SK-N-SH (cell line): ENCODE data around the gene ZNF22. TPM values are rescaled to one million over a fixed set of nuclear protein-coding genes. Genes with fewer than 3 reads are reported as not detected.

Source experiments
- CTCF ChIA-PET: fragments of 300-600, 350-600 bp; formaldehyde crosslinking; extraction: SDS; loops from one replicate; lab custom pipeline; 2021; lab: Yijun Ruan, JAX
- POLR2A ChIA-PET: fragments of 350-600 bp; sonication (Branson Sonifier 250); formaldehyde crosslinking; extraction: SDS; loops from one replicate; lab custom pipeline; 2020; ENCODE audit warnings: antibody characterized with exemption, inconsistent platforms; lab: Yijun Ruan, JAX
- DNase-seq: peaks from one replicate; pipeline ENCODE4 v3.0.0; 2012
- H2AFZ ChIP-seq: fragments of 200-600 bp; sonication (generic); 2 replicates; pipeline ENCODE4 v1.8.1; 2016; ENCODE audit warnings: antibody characterized with exemption, mild to moderate bottlenecking, low read depth
- H3F3A ChIP-seq: fragments of 200-600 bp; sonication (generic); replicated peaks from 2 replicates; pipeline ENCODE3; 2016; ENCODE audit warnings: antibody characterized with exemption, mild to moderate bottlenecking; ENCODE audit not compliant: insufficient read depth
- H3K27ac ChIP-seq, 2 experiments: fragments of 200-500 bp in 1 of 2; fragments of 200-600 bp in 1 of 2; sonication (Bioruptor generic) in 1 of 2; sonication (generic), shearing (Covaris generic) in 1 of 2; 2 replicates each; pipeline versions ENCODE4 v1.5.1 to v1.6.1; 2014 to 2016; ENCODE audit warnings: low read depth in 2 of 2, inconsistent platforms in 1 of 2, low read length in 1 of 2, mild to moderate bottlenecking in 1 of 2, mixed read lengths in 1 of 2
- H3K27me3 ChIP-seq: fragments of 200-600 bp; sonication (generic), shearing (Covaris generic); 2 replicates; pipeline ENCODE4 v1.6.1; 2016; ENCODE audit warnings: mixed run types; ENCODE audit not compliant: insufficient read depth
- H3K36me3 ChIP-seq, 2 experiments: fragments of 200-500 bp in 1 of 2; fragments of 200-600 bp in 1 of 2; sonication (Bioruptor generic) in 1 of 2; sonication (generic) in 1 of 2; replicated peaks in 1 of 2; 2 replicates each; pipeline versions ENCODE3 to v1.5.1; 2014 to 2016; ENCODE audit warnings: low read length in 1 of 2, mild to moderate bottlenecking in 1 of 2; ENCODE audit not compliant: insufficient read depth in 2 of 2, control insufficient read depth in 1 of 2
- H3K4me1 ChIP-seq, 2 experiments: fragments of 200-500 bp in 1 of 2; fragments of 200-600 bp in 1 of 2; sonication (Bioruptor generic) in 1 of 2; sonication (generic), shearing (Covaris generic) in 1 of 2; 2 replicates each; pipeline versions ENCODE4 v1.5.1 to v1.6.1; 2014 to 2016; ENCODE audit warnings: low read depth in 1 of 2, low read length in 1 of 2, mixed run types in 1 of 2; ENCODE audit not compliant: insufficient read depth in 2 of 2, control insufficient read depth in 1 of 2
- H3K4me2 ChIP-seq: fragments of 200-600 bp; sonication (generic), shearing (Covaris generic); 2 replicates; pipeline ENCODE4 v1.6.1; 2017; ENCODE audit warnings: mixed run types
- H3K4me3 ChIP-seq, 2 experiments: fragments of 200-500 bp in 1 of 2; fragments of 200-600 bp in 1 of 2; sonication (Bioruptor generic) in 1 of 2; sonication (generic), shearing (Covaris generic) in 1 of 2; 2 replicates each; pipeline versions ENCODE4 v1.5.1 to v1.8.1; 2014 to 2016; ENCODE audit warnings: low read depth in 2 of 2, inconsistent platforms in 1 of 2, low read length in 1 of 2, mild to moderate bottlenecking in 1 of 2, mixed read lengths in 1 of 2, moderate library complexity in 1 of 2
- H3K79me2 ChIP-seq: fragments of 200-600 bp; sonication (generic); 2 replicates; pipeline ENCODE4 v1.8.1; 2017; ENCODE audit warnings: mild to moderate bottlenecking; ENCODE audit not compliant: insufficient read depth
- H3K9ac ChIP-seq: fragments of 200-600 bp; sonication (generic); 2 replicates; pipeline ENCODE4 v1.6.1; 2017; ENCODE audit warnings: mixed run types
- H3K9me2 ChIP-seq: fragments of 200-600 bp; sonication (generic); 2 replicates; pipeline ENCODE4 v1.6.1; 2017; ENCODE audit warnings: mixed run types
- H3K9me3 ChIP-seq: fragments of 200-600 bp; sonication (generic); 2 replicates; pipeline ENCODE4 v1.6.1; 2017; ENCODE audit warnings: mixed run types, mild to moderate bottlenecking, moderate library complexity
- H4K20me1 ChIP-seq: fragments of 200-600 bp; sonication (generic); 2 replicates; pipeline ENCODE4 v1.6.1; 2017; ENCODE audit warnings: mild to moderate bottlenecking, mixed run types; ENCODE audit not compliant: insufficient read depth
- EP300 ChIP-seq, 2 experiments: IDR thresholded peaks; 2 replicates each; pipeline versions ENCODE4 v1.4.0 to v1.6.1; 2012; ENCODE audit warnings: borderline replicate concordance in 1 of 2, low read depth in 1 of 2, low read length in 1 of 2
- MEF2A ChIP-seq: IDR thresholded peaks from 2 replicates; pipeline ENCODE4 v1.4.0; 2012; ENCODE audit warnings: low read depth, borderline replicate concordance
- RAD21 ChIP-seq: IDR thresholded peaks from 2 replicates; pipeline ENCODE4 v1.6.1; 2012; ENCODE audit warnings: mild to moderate bottlenecking, low read length
- RCOR1 ChIP-seq: fragments of 150-350 bp; IDR thresholded peaks from 2 replicates; pipeline ENCODE4 v1.6.1; 2017; ENCODE audit warnings: antibody characterized with exemption, low read length
- RFX5 ChIP-seq: IDR thresholded peaks from 2 replicates; pipeline ENCODE4 v1.6.1; 2012; ENCODE audit warnings: mild to moderate bottlenecking, improper control_type of control experiment, low read length
- RXRA ChIP-seq: IDR thresholded peaks from 2 replicates; pipeline ENCODE4 v1.4.0; 2012; ENCODE audit warnings: low read depth, mild to moderate bottlenecking, borderline replicate concordance
- SIN3A ChIP-seq: IDR thresholded peaks from 2 replicates; pipeline ENCODE4 v1.6.1; 2012; ENCODE audit warnings: low read depth, mild to moderate bottlenecking, low read length, moderate library complexity, borderline replicate concordance
- WGBS: methylation state at CpG from one replicate; pipeline ENCODE4 v1.1.6; 2017; ENCODE audit warnings: low lambda C conversion rate; 5-methylcytosine and 5-hydroxymethylcytosine counted together
- polyA plus RNA-seq, 3 experiments: library from polyadenylated mRNA; depleted of rRNA; stranded (reverse); fragments of >200 nt; gene quantifications; 2 replicates each; pipeline ENCODE4 v1.2.3, GENCODE V29; 2012
- TF ChIP-seq, protein P1 (sequence below): IDR thresholded peaks from 2 replicates; pipeline ENCODE4 v1.6.1; 2012; ENCODE audit warnings: mild to moderate bottlenecking, low read depth, low read length, moderate library complexity
- TF ChIP-seq, protein P2 (sequence below): fragments of 200-600 bp; sonication (generic); IDR thresholded peaks from 2 replicates; pipeline ENCODE4 v1.6.1; 2017; ENCODE audit warnings: antibody characterized with exemption, mild to moderate bottlenecking, moderate library complexity
- TF ChIP-seq, protein P3 (sequence below): fragments of 150-350 bp; IDR thresholded peaks from 2 replicates; pipeline ENCODE4 v1.6.1; 2017; ENCODE audit warnings: antibody characterized with exemption, low read length, low read depth, borderline replicate concordance

ZNF22 gene
- polyA plus RNA-seq, 1 of the 3 experiments (the other 2 are of a cell fraction): 10.2 TPM

DNA sequence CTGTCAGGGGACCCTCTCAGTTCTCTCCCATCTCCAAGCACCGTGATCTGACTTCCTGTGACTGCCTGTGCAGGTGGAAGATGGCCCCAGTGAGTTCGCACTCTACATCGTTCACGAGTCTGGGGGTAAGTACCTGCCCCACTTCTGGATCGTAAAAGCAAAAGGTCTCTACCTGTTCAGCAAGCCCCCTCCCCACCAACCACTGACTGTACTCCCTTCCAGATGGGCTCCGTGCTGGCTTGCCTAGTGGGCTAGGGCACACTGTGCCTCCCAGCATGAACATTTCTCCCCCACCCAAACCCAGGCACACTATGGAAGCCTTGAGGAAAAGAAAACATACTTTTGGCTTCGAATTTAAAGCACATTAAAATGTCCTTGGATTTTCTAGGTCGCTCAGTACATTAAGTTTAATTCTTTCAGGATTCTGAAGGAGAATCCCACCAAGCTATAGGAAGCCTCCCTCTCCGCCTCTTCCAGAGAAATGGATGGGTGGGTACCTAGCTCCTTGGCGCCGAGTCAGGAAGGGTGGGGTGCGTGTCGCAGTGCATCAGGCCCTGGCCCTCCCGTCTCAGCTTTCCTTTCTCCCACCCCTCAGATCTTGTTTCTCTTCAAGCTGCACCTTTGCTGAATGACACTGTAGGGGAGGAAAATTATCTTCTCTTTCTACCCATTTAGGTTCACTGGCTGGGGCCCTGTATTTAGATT lies 11.0 kb upstream of the ZNF22 start:
- Histone ChIP-seq H3K9me3 (no peaks in the 10 kb centered on the region), H3K9ac (no peak overlapping the region), H2AFZ (no peak overlapping the region), H3K4me1 (no peaks in the 10 kb centered on the region), H3K9me2 (no peaks in the 10 kb centered on the region), H3K27me3 (no peaks in the 10 kb centered on the region), H3K36me3 (no peaks in the 10 kb centered on the region), H3K4me2 (no peak overlapping the region), H3K27ac (no peak overlapping the region), H4K20me1 (no peaks in the 10 kb centered on the region), H3K4me3 (no peak overlapping the region), H3K79me2 (no peaks in the 10 kb centered on the region), H3F3A (no peaks in the 10 kb centered on the region)
- ChIA-PET CTCF (interaction anchor here (1.6 to 4.5 kb wide), 2 partner anchors 55 to 57 kb away, joined by 4 to 22 read pairs; no protein-coding TSS in a partner anchor), POLR2A (no interaction called here)
- 94% methylated on average over 14 of the region's 14 CpGs for WGBS
- TF ChIP-seq RCOR1: no peak
- no peak for TF ChIP-seq SIN3A
- DNase-seq: no peak

DNA sequence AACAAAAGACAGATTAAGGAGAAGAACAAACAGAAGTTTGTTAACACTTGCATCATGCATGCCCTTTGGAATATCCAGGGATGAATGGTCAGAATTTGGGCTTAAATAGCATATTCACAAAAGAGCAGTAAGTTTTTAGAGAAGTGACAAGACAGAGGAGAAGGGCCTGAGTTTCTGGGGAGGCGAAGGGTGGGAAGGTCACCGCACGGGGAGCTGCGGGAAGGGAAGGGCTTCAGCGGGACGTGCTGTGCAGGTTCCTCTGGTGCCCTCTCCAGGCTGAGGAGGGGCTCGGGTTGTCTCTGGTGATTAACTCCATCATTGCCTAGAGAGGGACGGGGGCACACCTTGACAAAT lies 10.4 kb upstream of the ZNF22 start:
- Histone ChIP-seq H2AFZ (no peak overlapping the region), H3K36me3 (no peaks in the 10 kb centered on the region), H3K9me3 (no peaks in the 10 kb centered on the region), H3K9ac (no peak overlapping the region), H3F3A (no peaks in the 10 kb centered on the region), H3K4me3 (no peak overlapping the region), H3K79me2 (no peaks in the 10 kb centered on the region), H4K20me1 (no peaks in the 10 kb centered on the region), H3K9me2 (no peaks in the 10 kb centered on the region), H3K4me2 (no peak overlapping the region), H3K4me1 (no peaks in the 10 kb centered on the region), H3K27me3 (no peaks in the 10 kb centered on the region), H3K27ac (no peak overlapping the region)
- POLR2A ChIA-PET: no interaction called here
- CTCF ChIA-PET: interaction anchor here (1.6 to 4.5 kb wide), 2 partner anchors 56 to 58 kb away, joined by 4 to 22 read pairs; no protein-coding TSS in a partner anchor
- WGBS: 62% methylated on average over 8 of the region's 8 CpGs
- peak; percentile 42 for TF ChIP-seq RAD21
- TF ChIP-seq, protein P1, sequence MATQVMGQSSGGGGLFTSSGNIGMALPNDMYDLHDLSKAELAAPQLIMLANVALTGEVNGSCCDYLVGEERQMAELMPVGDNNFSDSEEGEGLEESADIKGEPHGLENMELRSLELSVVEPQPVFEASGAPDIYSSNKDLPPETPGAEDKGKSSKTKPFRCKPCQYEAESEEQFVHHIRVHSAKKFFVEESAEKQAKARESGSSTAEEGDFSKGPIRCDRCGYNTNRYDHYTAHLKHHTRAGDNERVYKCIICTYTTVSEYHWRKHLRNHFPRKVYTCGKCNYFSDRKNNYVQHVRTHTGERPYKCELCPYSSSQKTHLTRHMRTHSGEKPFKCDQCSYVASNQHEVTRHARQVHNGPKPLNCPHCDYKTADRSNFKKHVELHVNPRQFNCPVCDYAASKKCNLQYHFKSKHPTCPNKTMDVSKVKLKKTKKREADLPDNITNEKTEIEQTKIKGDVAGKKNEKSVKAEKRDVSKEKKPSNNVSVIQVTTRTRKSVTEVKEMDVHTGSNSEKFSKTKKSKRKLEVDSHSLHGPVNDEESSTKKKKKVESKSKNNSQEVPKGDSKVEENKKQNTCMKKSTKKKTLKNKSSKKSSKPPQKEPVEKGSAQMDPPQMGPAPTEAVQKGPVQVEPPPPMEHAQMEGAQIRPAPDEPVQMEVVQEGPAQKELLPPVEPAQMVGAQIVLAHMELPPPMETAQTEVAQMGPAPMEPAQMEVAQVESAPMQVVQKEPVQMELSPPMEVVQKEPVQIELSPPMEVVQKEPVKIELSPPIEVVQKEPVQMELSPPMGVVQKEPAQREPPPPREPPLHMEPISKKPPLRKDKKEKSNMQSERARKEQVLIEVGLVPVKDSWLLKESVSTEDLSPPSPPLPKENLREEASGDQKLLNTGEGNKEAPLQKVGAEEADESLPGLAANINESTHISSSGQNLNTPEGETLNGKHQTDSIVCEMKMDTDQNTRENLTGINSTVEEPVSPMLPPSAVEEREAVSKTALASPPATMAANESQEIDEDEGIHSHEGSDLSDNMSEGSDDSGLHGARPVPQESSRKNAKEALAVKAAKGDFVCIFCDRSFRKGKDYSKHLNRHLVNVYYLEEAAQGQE: no peak
- TF ChIP-seq MEF2A: no peak
- TF ChIP-seq, protein P2, sequence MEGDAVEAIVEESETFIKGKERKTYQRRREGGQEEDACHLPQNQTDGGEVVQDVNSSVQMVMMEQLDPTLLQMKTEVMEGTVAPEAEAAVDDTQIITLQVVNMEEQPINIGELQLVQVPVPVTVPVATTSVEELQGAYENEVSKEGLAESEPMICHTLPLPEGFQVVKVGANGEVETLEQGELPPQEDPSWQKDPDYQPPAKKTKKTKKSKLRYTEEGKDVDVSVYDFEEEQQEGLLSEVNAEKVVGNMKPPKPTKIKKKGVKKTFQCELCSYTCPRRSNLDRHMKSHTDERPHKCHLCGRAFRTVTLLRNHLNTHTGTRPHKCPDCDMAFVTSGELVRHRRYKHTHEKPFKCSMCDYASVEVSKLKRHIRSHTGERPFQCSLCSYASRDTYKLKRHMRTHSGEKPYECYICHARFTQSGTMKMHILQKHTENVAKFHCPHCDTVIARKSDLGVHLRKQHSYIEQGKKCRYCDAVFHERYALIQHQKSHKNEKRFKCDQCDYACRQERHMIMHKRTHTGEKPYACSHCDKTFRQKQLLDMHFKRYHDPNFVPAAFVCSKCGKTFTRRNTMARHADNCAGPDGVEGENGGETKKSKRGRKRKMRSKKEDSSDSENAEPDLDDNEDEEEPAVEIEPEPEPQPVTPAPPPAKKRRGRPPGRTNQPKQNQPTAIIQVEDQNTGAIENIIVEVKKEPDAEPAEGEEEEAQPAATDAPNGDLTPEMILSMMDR: no peak
- no peak for TF ChIP-seq RFX5
- no peak for TF ChIP-seq EP300 (IDR thresholded peaks at IDR 0.05; ENCODE audit: borderline replicate concordance in 1 of 2, low read depth in 1 of 2, low read length in 1 of 2)
- TF ChIP-seq, protein P3, sequence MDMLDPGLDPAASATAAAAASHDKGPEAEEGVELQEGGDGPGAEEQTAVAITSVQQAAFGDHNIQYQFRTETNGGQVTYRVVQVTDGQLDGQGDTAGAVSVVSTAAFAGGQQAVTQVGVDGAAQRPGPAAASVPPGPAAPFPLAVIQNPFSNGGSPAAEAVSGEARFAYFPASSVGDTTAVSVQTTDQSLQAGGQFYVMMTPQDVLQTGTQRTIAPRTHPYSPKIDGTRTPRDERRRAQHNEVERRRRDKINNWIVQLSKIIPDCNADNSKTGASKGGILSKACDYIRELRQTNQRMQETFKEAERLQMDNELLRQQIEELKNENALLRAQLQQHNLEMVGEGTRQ: no peak
- TF ChIP-seq RCOR1: no peak
- no peak for TF ChIP-seq RXRA
- no peak for DNase-seq
